ENCODE measurements around the gene HOXD4. TPM values are rescaled to one million over a fixed set of nuclear protein-coding genes. Genes with fewer than 3 reads are reported as not detected.

The HOXD4 gene
- total RNA-seq, 2 donors from 2014 or later = 1.6 to 3.6 TPM

GRCh38 chr2:176124947-176125771, 26.2 kb upstream of the HOXD4 start:
- DNase-seq = no peak
- Histone ChIP-seq H3K9ac (ENCODE audit: low read depth in 2 of 2, low read length in 2 of 2) (no peak overlapping the region), H3K4me1 (no peaks in the 10 kb centered on the region), H3K27me3 (peaks cover 75% of the 10 kb centered on the region), H3K27ac (no peak overlapping the region), H3K36me3 (no peaks in the 10 kb centered on the region), H3K9me3 (no peaks in the 10 kb centered on the region), H3K4me3 (no peak overlapping the region)
- intact Hi-C loops (cut with DNase I) = loop anchor here (5.0 to 10.0 kb wide), 3 partner anchors 512 to 1020 kb away; no protein-coding TSS in a partner anchor
- TF ChIP-seq CTCF (IDR thresholded peaks at IDR 0.05) = no peak

- Histone ChIP-seq H3K9me3 (no peaks in the 10 kb centered on the region), H3K9ac (ENCODE audit: low read depth in 2 of 2, low read length in 2 of 2) (no peak overlapping the region), H3K4me1 (no peaks in the 10 kb centered on the region), H3K27me3 (peaks cover 74% of the 10 kb centered on the region), H3K4me3 (no peak overlapping the region), H3K27ac (no peak overlapping the region), H3K36me3 (no peaks in the 10 kb centered on the region)
- no peak for DNase-seq
- intact Hi-C loops (cut with DNase I) = loop anchor here (5.0 to 10.0 kb wide), 3 partner anchors 512 to 1019 kb away; no protein-coding TSS in a partner anchor
- TF ChIP-seq CTCF (IDR thresholded peaks at IDR 0.05) = no peak
Observed at GRCh38 chr2:176125772-176126054, 25.6 kb upstream of the HOXD4 start.

GRCh38 chr2:176126929-176127773, 24.2 kb upstream of the HOXD4 start:
- Histone ChIP-seq H3K9me3 (no peaks in the 10 kb centered on the region), H3K9ac (ENCODE audit: low read depth in 2 of 2, low read length in 2 of 2) (no peak overlapping the region), H3K27me3 (peaks cover 63% of the 10 kb centered on the region), H3K4me3 (no peak overlapping the region), H3K4me1 (no peaks in the 10 kb centered on the region), H3K27ac (no peak overlapping the region), H3K36me3 (no peaks in the 10 kb centered on the region)
- TF ChIP-seq CTCF (IDR thresholded peaks at IDR 0.05) = peak; percentile 89
- DNase-seq = peak; percentile 78
- intact Hi-C loops (cut with DNase I) = loop anchor here (5.0 to 10.0 kb wide), 3 partner anchors 510 to 1018 kb away; no protein-coding TSS in a partner anchor

- no peak for DNase-seq
- H3K27me3 ChIP-seq = peaks cover 57% of the 10 kb centered on the region
- H3K9ac ChIP-seq (ENCODE audit: low read depth in 2 of 2, low read length in 2 of 2) = no peak overlapping the region
- H3K36me3 ChIP-seq = no peaks in the 10 kb centered on the region
- no peak for TF ChIP-seq CTCF (IDR thresholded peaks at IDR 0.05)
- H3K4me3 ChIP-seq = no peak overlapping the region
- H3K27ac ChIP-seq = no peak overlapping the region
- intact Hi-C loops (cut with DNase I) = loop anchor here (5.0 to 10.0 kb wide), 3 partner anchors 510 to 1017 kb away; no protein-coding TSS in a partner anchor
- H3K4me1 ChIP-seq = no peaks in the 10 kb centered on the region
- H3K9me3 ChIP-seq = no peaks in the 10 kb centered on the region
Observed at GRCh38 chr2:176127774-176128072, 23.6 kb upstream of the HOXD4 start.

GRCh38 chr2:176128172-176128981, 23.0 kb upstream of the HOXD4 start:
- peak overlapping the region; percentile 32 to 67 for H3K9ac ChIP-seq (ENCODE audit: low read depth in 2 of 2, low read length in 2 of 2)
- TF ChIP-seq CTCF (IDR thresholded peaks at IDR 0.05) = no peak
- DNase-seq = no peak
- no peaks in the 10 kb centered on the region for H3K36me3 ChIP-seq
- no peaks in the 10 kb centered on the region for H3K4me1 ChIP-seq
- intact Hi-C loops (cut with DNase I) = loop anchor here (5.0 to 10.0 kb wide), 3 partner anchors 509 to 1016 kb away; no protein-coding TSS in a partner anchor
- H3K9me3 ChIP-seq = no peaks in the 10 kb centered on the region
- H3K27me3 ChIP-seq = peaks cover 51% of the 10 kb centered on the region
- peak overlapping the region; percentile 41 for H3K4me3 ChIP-seq
- H3K27ac ChIP-seq = peak overlapping the region; percentile 75
